Body of pancreas (tissue), 4 donors: ENCODE measurements around the gene CBX6. TPM values are rescaled to one million over a fixed set of nuclear protein-coding genes. Genes with fewer than 3 reads are reported as not detected.

Experiments
- ATAC-seq: fragments of 150-250 bp; one replicate; pipeline ENCODE4 v1.9.1; 2016
- DNase-seq, 4 donors: peaks; one replicate each; pipeline ENCODE4 v3.0.0-alpha.2; 2019
- H3K27ac ChIP-seq, 4 donors: fragments of 200-600 bp; sonication (generic); 1 replicate in 3 of 4; 2 replicates in 1 of 4; pipeline versions ENCODE4 v1.5.1 to v1.6.1; 2016 to 2019; ENCODE audit warnings: mild to moderate bottlenecking in 1 of 4, mixed read lengths in 1 of 4, moderate library complexity in 1 of 4
- H3K27me3 ChIP-seq, 2 donors: fragments of 200-600 bp; sonication (generic); one replicate each; pipeline ENCODE4 v1.6.0; 2016; ENCODE audit warnings: mild to moderate bottlenecking in 1 of 2
- H3K36me3 ChIP-seq, 2 donors: fragments of 200-600 bp; sonication (generic); replicated peaks in 1 of 2; 2 replicates each; pipeline ENCODE4 v1.5.1; 2016; ENCODE audit warnings: low read depth in 2 of 2; ENCODE audit not compliant: insufficient read depth in 1 of 2
- H3K4me1 ChIP-seq: fragments of 200-600 bp; sonication (generic); one replicate; pipeline ENCODE4 v1.6.0; 2016
- H3K4me3 ChIP-seq, 2 donors: fragments of 200-600 bp; sonication (generic); 1 replicate in 1 of 2; 2 replicates in 1 of 2; pipeline ENCODE4 v1.5.1; 2016 to 2019
- H3K9me3 ChIP-seq, 3 donors: fragments of 200-600 bp; sonication (generic); 1 replicate in 2 of 3; 2 replicates in 1 of 3; pipeline ENCODE4 v1.5.1; 2016
- POLR2A ChIP-seq, 3 donors: fragments of 450-650 bp; IDR thresholded peaks; one replicate each; pipeline ENCODE4 v1.6.1; 2016; ENCODE audit warnings: antibody characterized with exemption in 3 of 3, mild to moderate bottlenecking in 2 of 3
- WGBS, 2 donors: methylation state at CpG; one replicate each; pipeline ENCODE4 v1.1.5; 2017; 5-methylcytosine and 5-hydroxymethylcytosine counted together
- intact Hi-C: fragments of 100-400 bp; cut with DNase I; formaldehyde crosslinking; loops from one replicate; pipeline ENCODE4 v1.15.1; 2023
- total RNA-seq, 2 donors: library from RNA; depleted of rRNA; stranded (reverse); fragments of >200 nt; gene quantifications; one replicate each; pipeline ENCODE4 v1.1.0, GENCODE V29; 2016
- TF ChIP-seq, protein P1 (sequence below), 7 experiments: fragments of 450-650 bp in 4 of 7; fragments of 200-600 bp in 3 of 7; sonication (generic) in 3 of 7; IDR thresholded peaks; one replicate each; pipeline ENCODE4 v1.5.1; 2016 to 2019; ENCODE audit warnings: antibody characterized with exemption in 7 of 7

CBX6 gene
- total RNA-seq, 2 donors from 2014 or later: 32.7 to 45.2 TPM

DNA sequence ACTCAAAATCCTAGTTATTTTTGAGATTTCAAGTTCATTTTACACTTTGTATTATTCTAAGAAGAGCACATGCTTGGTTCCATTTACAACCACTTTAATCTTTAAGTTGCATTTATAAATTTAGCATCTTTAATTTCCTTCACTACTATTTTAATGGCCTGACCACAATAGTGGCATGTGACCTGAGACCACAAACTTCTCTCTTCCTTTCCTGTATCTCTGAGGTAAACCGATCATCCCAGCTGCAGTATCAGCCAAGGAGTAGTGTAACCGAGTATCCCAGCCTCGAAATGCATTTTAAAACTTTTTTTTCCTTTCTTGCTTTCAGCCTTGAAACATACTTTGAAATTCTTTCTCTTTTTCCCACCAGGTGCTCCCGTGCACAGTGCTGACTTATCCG lies 28.7 kb upstream of the CBX6 start:
- DNase-seq: no peak
- Histone ChIP-seq H3K36me3 (no peaks in the 10 kb centered on the region), H3K4me3 (no peak overlapping the region), H3K9me3 (no peaks in the 10 kb centered on the region), H3K4me1 (no peaks in the 10 kb centered on the region), H3K27ac (no peak overlapping the region), H3K27me3 (no peaks in the 10 kb centered on the region)
- TF ChIP-seq, protein P1, sequence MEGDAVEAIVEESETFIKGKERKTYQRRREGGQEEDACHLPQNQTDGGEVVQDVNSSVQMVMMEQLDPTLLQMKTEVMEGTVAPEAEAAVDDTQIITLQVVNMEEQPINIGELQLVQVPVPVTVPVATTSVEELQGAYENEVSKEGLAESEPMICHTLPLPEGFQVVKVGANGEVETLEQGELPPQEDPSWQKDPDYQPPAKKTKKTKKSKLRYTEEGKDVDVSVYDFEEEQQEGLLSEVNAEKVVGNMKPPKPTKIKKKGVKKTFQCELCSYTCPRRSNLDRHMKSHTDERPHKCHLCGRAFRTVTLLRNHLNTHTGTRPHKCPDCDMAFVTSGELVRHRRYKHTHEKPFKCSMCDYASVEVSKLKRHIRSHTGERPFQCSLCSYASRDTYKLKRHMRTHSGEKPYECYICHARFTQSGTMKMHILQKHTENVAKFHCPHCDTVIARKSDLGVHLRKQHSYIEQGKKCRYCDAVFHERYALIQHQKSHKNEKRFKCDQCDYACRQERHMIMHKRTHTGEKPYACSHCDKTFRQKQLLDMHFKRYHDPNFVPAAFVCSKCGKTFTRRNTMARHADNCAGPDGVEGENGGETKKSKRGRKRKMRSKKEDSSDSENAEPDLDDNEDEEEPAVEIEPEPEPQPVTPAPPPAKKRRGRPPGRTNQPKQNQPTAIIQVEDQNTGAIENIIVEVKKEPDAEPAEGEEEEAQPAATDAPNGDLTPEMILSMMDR (IDR thresholded peaks at IDR 0.05): no peak
- TF ChIP-seq POLR2A (IDR thresholded peaks at IDR 0.05): no peak
- no peak for ATAC-seq
- intact Hi-C loops: no loop called here
- WGBS, 2 donors: 57 to 71% methylated on average over 5 of the region's 5 CpGs

GRCh38 chr22:38891256-38891655 lies 19.2 kb upstream of the CBX6 start:
- H3K27me3 ChIP-seq: no peaks in the 10 kb centered on the region
- 75 to 87% methylated on average over 7 to 9 of the region's 9 CpGs for WGBS, 2 donors
- ATAC-seq (no peak), DNase-seq (no peak)
- no peak overlapping the region for H3K4me3 ChIP-seq
- intact Hi-C loops: no loop called here
- TF ChIP-seq, protein P1 (IDR thresholded peaks at IDR 0.05): no peak
- no peak for TF ChIP-seq POLR2A (IDR thresholded peaks at IDR 0.05)
- H3K27ac ChIP-seq: no peak overlapping the region
- H3K36me3 ChIP-seq: no peaks in the 10 kb centered on the region
- H3K9me3 ChIP-seq: no peaks in the 10 kb centered on the region
- no peaks in the 10 kb centered on the region for H3K4me1 ChIP-seq

- WGBS, 2 donors: 60 to 71% methylated on average over 5 of the region's 5 CpGs
- Histone ChIP-seq H3K27ac (no peak overlapping the region), H3K4me1 (no peaks in the 10 kb centered on the region), H3K9me3 (no peaks in the 10 kb centered on the region), H3K27me3 (no peaks in the 10 kb centered on the region), H3K4me3 (no peak overlapping the region), H3K36me3 (no peaks in the 10 kb centered on the region)
- ATAC-seq: no peak
- intact Hi-C loops: no loop called here
- no peak for DNase-seq
- TF ChIP-seq, protein P1 (IDR thresholded peaks at IDR 0.05): no peak
- no peak for TF ChIP-seq POLR2A (IDR thresholded peaks at IDR 0.05)
These were observed 18.4 kb upstream of the CBX6 start for GRCh38 chr22:38890377-38890776.

GRCh38 chr22:38886333-38886732 lies 14.3 kb upstream of the CBX6 start:
- Histone ChIP-seq H3K36me3 (no peaks in the 10 kb centered on the region), H3K4me1 (peaks cover 19% of the 10 kb centered on the region), H3K4me3 (no peak overlapping the region), H3K27me3 (no peaks in the 10 kb centered on the region), H3K27ac (no peak overlapping the region), H3K9me3 (no peaks in the 10 kb centered on the region)
- TF ChIP-seq, protein P1 (IDR thresholded peaks at IDR 0.05): no peak
- no peak for TF ChIP-seq POLR2A (IDR thresholded peaks at IDR 0.05)
- intact Hi-C loops: no loop called here
- no peak for DNase-seq
- ATAC-seq: no peak
- 55 to 67% methylated on average over 5 of the region's 5 CpGs for WGBS, 2 donors

DNA sequence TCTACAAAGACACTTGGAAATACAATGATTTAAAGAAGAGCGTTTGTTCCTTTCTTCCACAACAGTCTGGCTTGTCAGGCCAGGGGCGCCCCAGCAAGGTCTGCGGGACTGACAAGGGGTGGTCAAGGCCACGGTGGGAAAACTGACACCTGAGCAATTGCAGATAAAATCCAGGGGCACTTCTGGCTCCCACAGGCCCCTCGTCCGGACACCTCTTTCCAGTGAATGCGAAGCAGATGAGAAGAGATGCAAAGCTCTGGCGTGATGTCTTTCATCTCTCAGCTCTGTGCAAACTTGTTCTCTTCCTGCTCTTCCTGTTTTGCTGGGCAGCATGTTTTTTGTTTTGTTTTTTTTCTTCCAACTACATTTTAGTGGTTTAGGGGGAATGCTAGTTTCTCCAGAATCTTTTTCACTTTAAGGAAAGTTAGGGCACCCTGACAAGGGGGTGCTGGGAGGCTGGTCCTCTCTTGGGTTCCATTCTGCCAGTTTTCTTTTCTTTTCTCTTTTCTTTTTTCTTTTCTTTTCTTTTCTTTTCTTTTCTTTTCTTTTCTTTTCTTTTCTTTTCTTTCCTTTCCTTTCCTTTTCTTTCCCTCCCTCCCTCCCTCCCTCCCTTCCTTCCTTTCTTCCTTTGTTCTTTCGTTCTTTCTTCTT lies 11.1 kb upstream of the CBX6 start:
- peak in 1 of 4 donors; percentile 49 for DNase-seq
- H3K27me3 ChIP-seq: no peaks in the 10 kb centered on the region
- WGBS, 2 donors: 35 to 61% methylated on average over 9 of the region's 9 CpGs
- intact Hi-C loops: no loop called here
- ATAC-seq: no peak
- no peak for TF ChIP-seq POLR2A (IDR thresholded peaks at IDR 0.05)
- TF ChIP-seq, protein P1 (IDR thresholded peaks at IDR 0.05): no peak
- H3K4me1 ChIP-seq: peaks cover 25% of the 10 kb centered on the region
- no peaks in the 10 kb centered on the region for H3K9me3 ChIP-seq
- H3K4me3 ChIP-seq: no peak overlapping the region
- H3K27ac ChIP-seq: peak overlapping the region in 3 of 4 donors; percentile 5 to 66 (median 50)
- H3K36me3 ChIP-seq: no peaks in the 10 kb centered on the region
